K562 (cell line): Measurements from ENCODE around the gene SLC29A2. TPM values are rescaled to one million over a fixed set of nuclear protein-coding genes. Genes with fewer than 3 reads are reported as not detected.

Experiments used
- ATAC-seq: fragments of 200-7000 bp; cut with Tn5 transposase; 3 replicates; pipeline ENCODE4 v1.9.1; 2020; ENCODE audit warnings: moderate library complexity
- BruUV-seq: library from RNA; stranded (reverse); fragments of 400-500 nt; replicated peaks from 2 replicates; lab custom pipeline; 2021; lab: Mats Ljungman, UMichigan
- CTCF ChIA-PET: fragments of 300-600 bp; formaldehyde crosslinking; extraction: SDS; loops from one replicate; lab custom pipeline; 2021; ENCODE audit warnings: low intra/inter-chr PET ratio; lab: Yijun Ruan, JAX
- POLR2A ChIA-PET: fragments of 300-600, 350-650 bp; sonication (Branson Sonifier 250); formaldehyde crosslinking; extraction: SDS; loops from one replicate; lab custom pipeline; 2021; ENCODE audit warnings: antibody characterized with exemption, inconsistent platforms; lab: Yijun Ruan, JAX
- DNase-seq, 4 experiments: peaks; one replicate each; pipeline versions ENCODE4 v3.0.0 to v3.0.0-alpha.2; 2011 to 2018; ENCODE audit warnings: low spot score in 3 of 4, mixed read lengths in 3 of 4; ENCODE audit errors: extremely low read depth in 1 of 4
- FAIRE-seq: peaks from 2 replicates; lab custom pipeline; 2011; peaks lifted over from hg19 to GRCh38; lab: Jason Lieb, UNC
- H2AFZ ChIP-seq: 2 replicates; pipeline ENCODE4 v1.6.0; 2011; ENCODE audit warnings: low read depth, low read length, control low read depth, inconsistent platforms
- H3K27ac ChIP-seq: fragments of 200-600 bp; 3 replicates; pipeline ENCODE4 v1.8.0; 2011; ENCODE audit warnings: low read depth, mild to moderate bottlenecking, control low read depth, inconsistent platforms, low read length, moderate library complexity, mixed read lengths; ENCODE audit errors: extremely low read depth
- H3K27me3 ChIP-seq, 2 experiments: fragments of 300-600 bp in 1 of 2; 2 replicates in 1 of 2; 3 replicates in 1 of 2; pipeline versions ENCODE4 v1.6.0 to v1.8.0; 2011; ENCODE audit warnings: inconsistent platforms in 2 of 2, low read length in 2 of 2, mild to moderate bottlenecking in 1 of 2, mixed read lengths in 1 of 2, moderate library complexity in 1 of 2; ENCODE audit not compliant: control insufficient read depth in 2 of 2, insufficient read depth in 2 of 2
- H3K36me3 ChIP-seq: fragments of 300-600 bp; 3 replicates; pipeline ENCODE4 v1.8.0; 2011; ENCODE audit warnings: mild to moderate bottlenecking, low read length, inconsistent platforms; ENCODE audit not compliant: control insufficient read depth, insufficient read depth
- H3K4me1 ChIP-seq, 2 experiments: fragments of 200-600 bp in 1 of 2; replicated peaks in 1 of 2; 2 replicates in 1 of 2; 3 replicates in 1 of 2; pipeline versions ENCODE4 v1.5.1 to v1.8.0; 2011; ENCODE audit warnings: inconsistent platforms in 2 of 2, low read length in 2 of 2, mild to moderate bottlenecking in 1 of 2, mixed read lengths in 1 of 2, moderate library complexity in 1 of 2; ENCODE audit not compliant: control insufficient read depth in 2 of 2, insufficient read depth in 2 of 2
- H3K4me2 ChIP-seq: 2 replicates; pipeline ENCODE4 v1.6.1; 2011; ENCODE audit warnings: low read length, control low read depth, inconsistent platforms, mixed read lengths; ENCODE audit not compliant: insufficient read depth
- H3K4me3 ChIP-seq: fragments of 200-600 bp; sonication (generic), shearing (Covaris generic); 2 replicates; pipeline ENCODE4 v1.5.1; 2016; ENCODE audit warnings: control low read depth, inconsistent platforms
- H3K79me2 ChIP-seq: fragments of 200-600 bp; 3 replicates; pipeline ENCODE4 v1.8.0; 2011; ENCODE audit warnings: low read length, inconsistent platforms; ENCODE audit not compliant: control insufficient read depth, insufficient read depth
- H3K9ac ChIP-seq, 2 experiments: 2 replicates each; pipeline versions ENCODE4 v1.6.0 to v1.6.1; 2011; ENCODE audit warnings: low read depth in 2 of 2, low read length in 2 of 2, control low read depth in 1 of 2, inconsistent platforms in 1 of 2, mild to moderate bottlenecking in 1 of 2, mixed read lengths in 1 of 2; ENCODE audit not compliant: insufficient read depth in 1 of 2
- H3K9me1 ChIP-seq: one replicate; pipeline ENCODE4 v1.6.0; 2011; ENCODE audit warnings: inconsistent platforms, mild to moderate bottlenecking, low read length, moderate library complexity; ENCODE audit not compliant: control insufficient read depth, insufficient read depth
- H3K9me3 ChIP-seq: replicated peaks from 2 replicates; pipeline ENCODE4 v1.5.1; 2011; ENCODE audit warnings: low read depth, low read length, inconsistent platforms; ENCODE audit not compliant: control insufficient read depth, insufficient read depth
- H4K20me1 ChIP-seq: replicated peaks from 2 replicates; pipeline ENCODE4 v1.6.1; 2011; ENCODE audit warnings: low read length, inconsistent platforms, mixed read lengths; ENCODE audit not compliant: control insufficient read depth, insufficient read depth
- EGR1 ChIP-seq: fragments of 450-650 bp; conservative IDR thresholded peaks from 2 replicates; pipeline ENCODE4 v1.6.1; 2017; ENCODE audit warnings: mild to moderate bottlenecking
- FOXP1 ChIP-seq: sonication (generic); formaldehyde crosslinking; IDR thresholded peaks from 2 replicates; pipeline ENCODE4 v1.8.0; 2022; ENCODE audit warnings: mild to moderate bottlenecking, missing genetic modification reagents
- GABPB1 ChIP-seq: sonication (generic); formaldehyde crosslinking; IDR thresholded peaks from 2 replicates; pipeline ENCODE4 v1.8.0; 2022; ENCODE audit warnings: mild to moderate bottlenecking, missing genetic modification reagents
- HDAC1 ChIP-seq, 2 experiments: fragments of 450-650 bp; IDR thresholded peaks; 2 replicates each; pipeline ENCODE4 v1.6.1; 2016 to 2017; ENCODE audit warnings: inconsistent platforms in 1 of 2, mild to moderate bottlenecking in 1 of 2, moderate library complexity in 1 of 2
- HLTF ChIP-seq: fragments of 450-650 bp; IDR thresholded peaks from 2 replicates; pipeline ENCODE4 v1.6.1; 2016
- MIER1 ChIP-seq: fragments of 450-650 bp; IDR thresholded peaks from 2 replicates; pipeline ENCODE4 v1.6.1; 2016; ENCODE audit warnings: antibody characterized with exemption, mild to moderate bottlenecking, low read depth
- RB1 ChIP-seq: fragments of 450-650 bp; IDR thresholded peaks from 2 replicates; pipeline ENCODE4 v1.6.1; 2017; ENCODE audit warnings: low read depth, mild to moderate bottlenecking
- SMARCA4 ChIP-seq: fragments of 450-650 bp; IDR thresholded peaks from 2 replicates; pipeline ENCODE4 v1.6.1; 2016
- TAF7 ChIP-seq: fragments of 450-650 bp; IDR thresholded peaks from 2 replicates; pipeline ENCODE4 v1.6.1; 2016; ENCODE audit warnings: missing genetic modification characterization, missing compliant biosample characterization
- ZBTB40 ChIP-seq, 2 experiments: fragments of 450-650 bp in 1 of 2; sonication (generic) in 1 of 2; formaldehyde crosslinking in 1 of 2; IDR thresholded peaks; 2 replicates each; pipeline versions ENCODE4 v1.7.1 to v1.9.0; 2016 to 2022; ENCODE audit warnings: inconsistent platforms in 1 of 2, mild to moderate bottlenecking in 1 of 2, missing genetic modification reagents in 1 of 2
- ZBTB43 ChIP-seq: sonication (generic); formaldehyde crosslinking; IDR thresholded peaks from 2 replicates; pipeline ENCODE4 v1.8.0; 2023; ENCODE audit warnings: mild to moderate bottlenecking, missing genetic modification reagents
- ZNF24 ChIP-seq: fragments of 450-650 bp; IDR thresholded peaks from 2 replicates; pipeline ENCODE4 v1.6.1; 2016
- WGBS: fragments of 100-300 bp; shearing (Covaris generic); methylation state at CpG from one replicate; pipeline ENCODE4 v1.1.6; 2016; ENCODE audit warnings: low coverage, mixed read lengths; ENCODE audit not compliant: insufficient coverage; ENCODE audit errors: missing lambda C conversion rate; 5-methylcytosine and 5-hydroxymethylcytosine counted together
- in situ Hi-C: fragments of 300-500 bp; cut with MboI; formaldehyde crosslinking; loops from 4 replicates; pipeline ENCODE4 v1.15.0; 2018; ENCODE audit warnings: inconsistent platforms, mixed read lengths
- intact Hi-C: fragments of 100-400 bp; cut with micrococcal nuclease; formaldehyde crosslinking; loops from 2 replicates; pipeline ENCODE4 v1.14.2; 2022
- polyA plus RNA-seq, 8 experiments: library from polyadenylated mRNA; depleted of rRNA in 4 of 8; stranded (reverse) in 5 of 8; unstranded in 3 of 8; fragments of >200 nt; fragmentation: Nextera tagmentation in 2 of 8; fragmentation: Illumina TruSeq in 1 of 8; extraction: Ambion mirVana in 2 of 8; extraction: Trizol in 1 of 8; gene quantifications; 2 replicates each; pipeline versions ENCODE4 v1.2.1 to v1.2.3, GENCODE V29; 2011 to 2014; ENCODE audit warnings: inconsistent platforms in 1 of 8, missing spikeins in 1 of 8
- total RNA-seq, 7 experiments: library from RNA; depleted of rRNA in 6 of 7; stranded (reverse); fragments of >200 nt in 6 of 7; fragmentation: Illumina TruSeq in 2 of 7; extraction: Trizol in 2 of 7; gene quantifications; 2 replicates each; pipeline versions ENCODE4 v1.2.1 to v1.2.3, GENCODE V29; 2011 to 2021; ENCODE audit warnings: low replicate concordance in 1 of 7

The SLC29A2 gene
- total and polyA plus RNA-seq, 9 of the 15 experiments (the other 6 are each of a cell fraction or from before 2014, with no cell fraction given), result 2.4 to 48.6 (median 14.2) TPM

- H2AFZ ChIP-seq, result no peak overlapping the region
- intact Hi-C loops (no loop called here), in situ Hi-C loops (no loop called here)
- peak; percentile 94 for ATAC-seq
- peaks cover 16% of the 10 kb centered on the region for H4K20me1 ChIP-seq
- ChIA-PET POLR2A (interaction anchor here (0.6 to 1.0 kb wide), 3 partner anchors 16 to 277 kb away, joined by 3 to 4 read pairs (median 3); no protein-coding TSS in a partner anchor), CTCF (interaction anchor here (0.6 to 2.2 kb wide), 5 partner anchors 10 to 413 kb away, joined by 3 to 12 read pairs (median 4); partner anchors contain the start of gene MRPL11)
- no peaks in the 10 kb centered on the region for H3K79me2 ChIP-seq
- H3K27ac ChIP-seq, result no peak overlapping the region
- FAIRE-seq, result peak; percentile 83
- H3K9me3 ChIP-seq, result no peaks in the 10 kb centered on the region
- no TSS peak for BruUV-seq
- H3K36me3 ChIP-seq, result no peaks in the 10 kb centered on the region
- 3% methylated on average over 16 of the region's 16 CpGs for WGBS
- H3K4me1 ChIP-seq, result peaks cover 2 to 8% of the 10 kb centered on the region in 2 experiments; a peak in 2 of 5 replicates
- peaks cover 6 to 15% of the 10 kb centered on the region in 2 experiments; a peak in 4 of 5 replicates for H3K27me3 ChIP-seq
- peak; percentile 74 to 84 (median 78) for DNase-seq
- H3K4me2 ChIP-seq, result no peak overlapping the region
- H3K9me1 ChIP-seq, result peaks cover 6% of the 10 kb centered on the region
- H3K4me3 ChIP-seq, result no peak overlapping the region
- no peak overlapping the region for H3K9ac ChIP-seq
- peak; percentile 98 for TF ChIP-seq MIER1
- peak; percentile 26; the same call in 1 of the 2 replicates for TF ChIP-seq SMARCA4
- peak in 1 of 2 experiments; percentile 50; a peak in 1 of 4 replicates for TF ChIP-seq HDAC1 (IDR thresholded peaks at IDR 0.05)
- TF ChIP-seq TAF7 (tag), result no peak
- peak; percentile 62 for TF ChIP-seq ZBTB40 (IDR thresholded peaks at IDR 0.05)
- no peak for TF ChIP-seq ZBTB40 (CRISPR knock-in tag; IDR thresholded peaks at IDR 0.05)
- peak; percentile 89 for TF ChIP-seq EGR1
- TF ChIP-seq GABPB1 (CRISPR knock-in tag), result peak; percentile 56; the same call in 1 of the 2 replicates
- TF ChIP-seq HLTF, result no peak
- TF ChIP-seq FOXP1 (CRISPR knock-in tag), result 0 out of 2 replicates have a peak, but pooled peaks have one; percentile 59
- no peak for TF ChIP-seq ZNF24
- TF ChIP-seq RB1, result peak; percentile 39; the same call in 1 of the 2 replicates
- TF ChIP-seq ZBTB43 (CRISPR knock-in tag), result no peak
These were observed 46.8 kb upstream of the SLC29A2 start for GRCh38 chr11:66418168-66418985.
